NCI-H82 treated with DMSO at 0.1 percent for 48 hours (cell line): ENCODE results near the gene AKIRIN2.
"Not testable (repeated sequence)": the region's sequence is repeated elsewhere in the genome, so short reads cannot be mapped to it uniquely, and the experiment has no call there.

Experiments
- DNase-seq: peaks from one replicate; lab custom pipeline; 2025; ENCODE audit not compliant: unreplicated experiment; lab: John Stamatoyannopoulos, UW

Gene AKIRIN2

DNA sequence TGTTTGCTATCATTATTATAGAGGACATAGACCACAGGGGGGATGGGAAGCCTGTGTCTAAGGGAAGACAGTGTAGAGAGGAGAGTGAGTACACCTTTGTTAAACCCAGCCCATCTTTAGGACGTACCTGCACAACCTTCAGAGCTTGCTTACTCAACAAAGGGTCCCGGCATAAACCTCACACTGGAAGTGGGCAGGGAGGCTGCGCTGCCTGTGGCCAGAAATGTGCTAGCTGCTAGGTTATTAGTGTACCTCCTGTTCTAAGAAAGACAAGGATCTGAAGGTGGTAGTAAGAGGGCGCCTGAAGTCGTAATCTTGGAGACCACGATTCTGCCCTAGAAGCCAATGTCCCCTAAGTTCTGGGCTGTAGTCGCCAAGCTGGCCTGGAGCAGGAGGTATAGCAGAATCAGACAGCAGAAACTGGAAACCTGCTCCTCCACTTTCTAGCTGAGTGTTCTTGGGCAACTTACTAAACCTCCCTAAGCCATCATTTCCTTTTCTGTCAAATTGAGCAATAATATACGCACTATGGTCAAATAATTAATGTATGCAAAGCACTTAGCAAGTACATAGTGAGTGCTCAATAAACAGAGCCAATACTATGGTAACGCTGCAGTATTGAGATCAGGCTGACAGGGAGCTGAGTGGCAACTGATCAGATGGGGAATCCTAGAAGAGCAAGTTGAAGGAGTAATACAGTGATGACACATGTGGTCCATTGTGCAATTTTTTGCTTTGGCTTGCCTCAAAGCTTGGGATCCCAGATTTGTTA lies 16.8 kb upstream of the AKIRIN2 start:
- DNase-seq = no peak

DNA sequence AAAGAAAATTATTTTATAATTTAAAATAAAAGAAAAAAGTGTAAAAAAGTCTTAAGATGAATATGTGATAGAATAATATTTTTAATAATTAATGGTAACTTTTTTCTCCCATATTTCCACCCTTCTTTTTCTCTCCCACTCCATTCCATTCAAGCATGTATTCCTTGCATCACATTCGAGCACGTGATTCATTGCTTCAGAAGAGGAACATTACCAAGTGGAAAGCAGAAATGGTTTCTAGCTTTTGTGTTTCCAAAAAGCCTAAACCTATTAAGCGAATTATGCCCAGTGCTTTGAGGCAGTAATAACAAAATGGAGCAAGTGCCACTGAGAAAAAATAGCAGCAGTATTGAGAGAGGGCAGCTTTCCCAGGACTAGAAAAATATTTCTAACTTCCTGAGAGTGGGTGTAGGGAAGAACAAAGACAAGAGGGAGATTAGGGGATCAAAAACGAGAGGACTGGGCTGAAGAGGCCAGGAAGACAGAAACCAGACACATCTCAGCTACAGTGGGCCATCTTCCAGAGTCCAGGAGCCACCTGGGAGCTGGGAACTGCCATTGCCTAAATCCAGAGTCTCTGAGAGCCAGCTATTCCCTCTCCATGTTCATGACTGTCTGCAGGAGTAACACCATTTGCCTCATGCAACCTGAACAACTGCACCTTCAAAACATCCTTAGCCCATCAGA lies 15.0 kb upstream of the AKIRIN2 start:
- no peak for DNase-seq

DNA sequence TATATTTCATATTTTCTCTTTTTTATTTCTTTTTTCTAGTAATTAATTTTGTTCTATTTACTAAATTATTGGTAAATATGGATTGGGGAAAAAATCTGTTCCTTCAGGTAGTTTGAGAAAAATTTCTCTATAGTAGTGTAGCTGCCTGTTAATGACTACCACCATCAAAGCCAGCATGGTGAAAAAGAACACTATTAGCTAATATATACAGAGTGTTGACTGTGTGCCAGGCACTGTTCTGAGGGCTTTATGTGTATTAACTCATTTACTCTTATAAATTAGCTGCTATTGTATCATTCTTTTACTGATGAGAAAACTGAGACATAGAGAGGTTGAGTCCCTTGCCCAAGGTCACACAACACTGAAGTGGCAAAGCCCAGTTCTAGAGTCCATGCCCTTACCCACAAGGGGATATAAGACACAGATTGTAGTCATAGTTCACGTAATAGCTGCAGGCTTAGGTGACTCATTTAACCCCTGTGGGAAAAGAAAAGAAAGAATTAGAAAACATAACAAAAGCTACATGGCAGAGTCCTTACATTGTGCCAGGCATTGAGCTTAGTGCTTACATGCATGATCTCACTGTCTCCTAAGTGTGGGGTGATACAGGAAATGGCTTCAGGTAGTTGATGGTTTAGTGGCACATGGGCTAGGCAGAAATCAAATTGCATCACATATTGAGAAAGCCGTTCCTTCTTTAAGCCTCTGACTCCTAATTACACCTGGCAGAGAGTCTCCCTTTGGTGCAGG lies 12.2 kb upstream of the AKIRIN2 start:
- DNase-seq = no peak

DNA sequence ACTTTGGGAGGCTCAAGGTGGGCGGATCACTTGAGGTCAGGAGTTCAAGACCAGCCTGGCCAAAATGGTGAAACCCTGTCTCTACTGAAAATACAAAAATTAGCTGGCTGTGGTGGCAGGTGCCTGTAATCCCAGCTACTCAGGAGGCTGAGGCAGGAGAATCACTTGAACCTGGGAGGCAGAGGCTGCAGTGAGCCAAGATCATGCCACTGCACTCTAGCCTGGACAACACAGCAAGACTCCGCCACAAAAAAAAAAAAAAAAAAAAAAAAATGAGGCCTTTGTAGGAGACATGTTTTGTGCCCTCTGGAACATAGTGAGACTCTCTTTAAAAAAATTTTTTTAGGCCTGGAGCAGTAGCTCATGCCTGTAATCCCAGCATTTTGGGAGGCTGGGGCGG lies 10.7 kb upstream of the AKIRIN2 start:
- not testable (repeated sequence) for DNase-seq

DNA sequence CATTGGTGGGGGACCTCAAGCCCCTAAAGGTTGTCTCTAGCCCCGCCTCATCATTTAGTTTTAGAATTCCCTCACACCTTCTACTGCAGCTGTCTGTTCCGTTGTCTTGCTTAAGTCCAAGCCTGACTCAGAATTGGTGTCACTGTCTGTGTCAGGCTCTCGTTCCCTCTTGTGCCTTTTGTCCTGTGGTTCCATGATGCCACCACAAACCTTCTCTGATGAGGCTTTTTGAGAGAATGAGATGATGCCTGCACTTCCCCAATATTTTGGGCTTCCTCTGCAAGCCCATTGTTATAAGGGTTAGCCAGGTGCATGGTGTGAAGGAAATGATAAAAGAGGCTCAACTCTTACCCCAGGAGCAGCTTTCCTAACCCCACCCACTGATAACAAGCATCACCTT lies 8.1 kb upstream of the AKIRIN2 start:
- DNase-seq = no peak

DNA sequence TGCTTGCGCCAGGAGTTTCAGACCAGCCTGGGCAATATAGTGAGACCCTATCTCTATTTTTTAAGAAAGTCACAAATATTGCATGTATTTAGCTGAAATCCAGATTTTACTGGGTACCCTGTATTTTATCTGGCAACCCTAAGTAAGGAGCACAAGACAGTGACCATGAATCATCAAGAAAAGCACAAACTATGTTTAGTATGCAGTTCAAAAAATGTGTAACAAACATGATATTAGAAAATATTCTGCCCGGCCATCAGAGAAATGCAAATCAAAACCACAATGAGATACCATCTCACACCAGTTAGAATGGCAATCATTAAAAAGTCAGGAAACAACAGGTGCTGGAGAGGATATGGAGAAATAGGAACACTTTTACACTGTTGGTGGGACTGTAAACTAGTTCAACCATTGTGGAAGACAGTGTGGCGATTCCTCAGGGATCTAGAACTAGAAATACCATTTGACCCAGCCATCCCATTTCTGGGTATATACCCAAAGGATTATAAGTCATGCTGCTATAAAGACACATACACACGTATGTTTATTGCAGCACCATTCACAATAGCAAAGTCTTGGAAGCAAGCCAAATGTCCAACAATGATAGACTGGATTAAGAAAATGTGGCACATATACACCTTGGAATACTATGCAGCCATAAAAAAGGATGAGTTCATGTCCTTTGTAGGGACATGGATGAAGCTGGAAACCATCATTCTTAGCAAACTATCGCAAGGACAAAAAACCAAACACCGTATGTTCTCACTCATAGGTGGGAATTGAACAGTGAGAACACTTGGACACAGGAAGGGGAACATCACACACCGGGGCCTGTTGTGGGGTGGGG lies 6.8 kb upstream of the AKIRIN2 start:
- not testable (repeated sequence) for DNase-seq

DNA sequence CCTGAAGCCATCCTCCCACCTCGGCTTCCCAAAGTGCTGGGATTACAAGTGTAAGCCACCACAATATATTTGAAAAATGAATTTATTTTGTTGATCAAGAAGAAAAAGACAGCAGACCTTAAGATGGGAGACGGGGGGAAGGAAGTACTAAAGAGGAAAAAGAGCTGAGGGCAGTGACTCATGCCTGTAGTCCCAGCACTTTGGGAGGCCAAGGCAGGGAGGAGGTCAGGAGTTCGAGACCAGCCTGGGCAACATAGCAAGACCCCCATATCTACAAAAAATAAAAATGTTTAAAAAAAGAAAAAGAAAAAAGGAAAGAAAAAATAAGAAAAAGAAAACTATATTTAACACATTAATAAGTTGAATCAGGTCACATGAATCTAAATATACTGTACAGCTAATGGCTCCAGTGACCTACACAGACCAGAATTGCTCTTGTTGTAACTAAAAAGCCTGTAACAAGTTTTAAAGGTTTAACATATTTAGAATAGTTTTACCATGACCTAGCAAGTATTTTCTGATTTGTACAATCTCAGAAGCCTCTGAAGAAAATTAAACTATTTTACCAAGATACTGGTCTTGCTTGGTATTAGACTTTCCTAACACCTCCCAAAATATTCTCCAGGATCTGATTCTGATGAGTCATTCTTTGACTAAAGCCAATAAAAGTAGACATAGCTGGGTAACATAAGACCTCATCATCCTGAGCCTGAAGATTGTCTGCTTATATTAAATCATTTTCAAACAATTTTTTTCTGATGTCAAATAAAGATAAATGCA lies 4.3 kb upstream of the AKIRIN2 start:
- DNase-seq = no peak

DNA sequence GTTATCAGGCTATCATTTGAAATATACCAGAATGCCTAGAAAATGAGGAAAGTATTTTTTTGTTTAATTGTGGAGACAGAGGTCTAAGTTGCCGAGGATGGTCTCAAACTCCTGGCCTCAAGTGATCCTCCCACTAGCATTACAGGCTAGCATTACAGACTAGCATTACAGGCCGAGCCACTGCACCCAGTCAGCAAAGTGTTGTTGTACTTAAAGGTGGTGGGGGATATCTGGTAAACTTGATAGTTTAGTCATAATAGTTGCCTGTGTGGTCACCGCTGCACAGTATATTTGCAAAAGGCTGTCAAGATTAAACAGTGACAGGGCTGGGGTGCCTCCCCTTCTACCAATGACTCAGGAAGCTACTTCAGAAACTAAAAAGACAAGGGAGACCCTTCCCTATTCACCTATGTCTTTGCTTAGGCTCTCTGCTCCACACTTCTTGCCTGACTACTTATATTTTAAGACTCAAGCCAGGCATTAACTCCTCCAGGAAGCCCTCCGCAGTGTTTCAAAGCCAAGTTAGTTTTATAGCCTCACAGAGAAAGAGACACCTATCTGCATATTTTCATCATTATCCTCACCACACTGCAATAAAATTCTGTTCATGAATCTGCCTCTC lies 3.1 kb upstream of the AKIRIN2 start:
- no peak for DNase-seq

DNA sequence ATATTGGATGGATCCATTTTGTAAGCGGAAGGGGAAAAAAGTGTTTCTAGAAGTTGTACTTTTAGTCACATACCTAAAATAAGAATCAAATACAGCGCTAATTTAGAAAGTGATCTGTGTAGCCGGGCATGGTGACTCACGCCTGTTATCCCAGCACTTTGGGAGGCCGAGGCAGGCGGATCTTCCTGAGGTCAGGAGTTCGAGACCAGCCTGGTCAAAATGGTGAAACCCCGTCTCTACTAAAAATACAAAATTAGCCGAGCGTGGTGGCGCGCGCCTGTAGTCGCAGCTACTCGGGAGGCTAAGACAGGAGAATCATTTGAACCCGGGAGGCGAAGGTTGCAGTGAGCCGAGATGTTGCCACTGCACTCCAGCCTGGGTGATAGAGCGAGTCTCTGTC lies 1.0 kb upstream of the AKIRIN2 start:
- DNase-seq = not testable (repeated sequence)

DNA sequence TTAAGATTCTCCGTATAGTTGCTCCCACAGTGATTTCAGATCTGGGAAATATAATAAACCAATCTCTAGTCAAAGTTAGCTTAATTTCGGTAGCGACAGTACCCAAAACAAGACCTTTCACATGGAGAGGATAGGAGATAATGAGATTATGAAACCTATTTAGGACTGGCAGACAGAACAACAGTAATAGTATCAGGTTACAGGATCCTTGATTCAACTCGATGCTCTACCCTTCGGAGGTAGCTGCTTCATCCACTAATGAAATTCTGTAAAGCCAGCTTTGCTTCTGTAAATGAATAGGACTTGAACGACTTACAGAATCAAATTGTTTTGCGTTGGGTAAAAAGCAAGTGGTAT lies 534 bp upstream of the AKIRIN2 start:
- peak; percentile 96 for DNase-seq

DNA sequence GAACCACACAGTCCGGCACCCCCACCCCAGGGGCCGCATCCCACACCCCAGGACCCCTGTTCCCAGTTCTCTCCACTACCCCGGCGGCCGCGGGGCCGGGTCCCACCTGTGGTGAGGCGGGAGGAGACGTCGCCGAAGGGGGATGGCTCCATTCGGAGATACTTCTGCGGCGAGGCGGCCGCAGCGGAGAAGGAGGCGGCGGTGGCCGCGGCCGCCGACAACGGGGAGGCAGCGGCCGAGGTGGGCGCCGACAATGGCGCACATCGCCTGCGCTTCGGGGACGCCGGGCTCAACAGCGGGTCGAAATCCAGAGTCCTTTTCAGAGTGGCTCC lies 723 bp downstream of the AKIRIN2 start:
- DNase-seq = no peak

DNA sequence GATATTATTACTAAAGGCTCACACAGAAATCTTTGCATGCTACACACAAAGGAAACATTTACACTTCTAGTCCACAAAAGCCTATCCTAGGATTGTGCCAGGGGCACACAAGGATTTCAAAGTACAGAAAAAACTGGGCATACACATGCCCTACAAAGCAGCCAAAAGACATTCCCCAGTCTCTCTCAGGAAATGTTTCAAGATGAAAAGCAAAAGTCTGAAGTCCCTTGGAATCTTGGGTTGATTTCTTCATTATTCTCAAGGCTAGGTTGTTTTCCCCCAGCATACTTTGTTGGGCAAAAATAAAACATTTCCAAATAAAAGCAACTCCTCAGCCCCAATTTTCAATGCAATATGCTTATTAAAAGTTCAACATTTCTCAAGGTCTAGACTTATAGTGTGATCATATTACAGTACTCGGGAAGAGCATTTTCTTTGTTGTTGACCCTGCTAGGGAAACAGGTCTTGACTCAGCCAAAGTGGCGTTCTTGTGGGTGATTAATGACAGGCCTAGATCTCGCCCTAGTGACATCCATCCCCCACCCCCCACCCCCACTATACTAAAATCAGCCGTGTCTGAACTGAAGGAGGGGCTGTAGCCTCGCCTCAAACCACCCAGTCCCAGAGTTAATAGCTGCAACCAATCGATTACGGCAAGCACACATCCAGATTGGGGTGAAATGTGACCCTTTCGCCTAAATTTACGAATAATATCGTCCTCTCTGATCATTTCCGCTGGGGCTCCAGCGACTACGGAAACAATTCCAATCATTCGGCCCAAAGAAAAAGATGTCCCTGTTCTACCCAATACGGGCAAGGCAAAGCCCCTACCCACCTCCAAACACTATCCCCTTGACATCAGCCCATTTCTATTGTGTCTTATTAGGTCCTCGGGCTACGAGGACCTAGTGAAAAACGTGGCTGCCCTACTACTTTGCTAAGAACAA lies 1.4 kb downstream of the AKIRIN2 start:
- peak; percentile 53 for DNase-seq

DNA sequence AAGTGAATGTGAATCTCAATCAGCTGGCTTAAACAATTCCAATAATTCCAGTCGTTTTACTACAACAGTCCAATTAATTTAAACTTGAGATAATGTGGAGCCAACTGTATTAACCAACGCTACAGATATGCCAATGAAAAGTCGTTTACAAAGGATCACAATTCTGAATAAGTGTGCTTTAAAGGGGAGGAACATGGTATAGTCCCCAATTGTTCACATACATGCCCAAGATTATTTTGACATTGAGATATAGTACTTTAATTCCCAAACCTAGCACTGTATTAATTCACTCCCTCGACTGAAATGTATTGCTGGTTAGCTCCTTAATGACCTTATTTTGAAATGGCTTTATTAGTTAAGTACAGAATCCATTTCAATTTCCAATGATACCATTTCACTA lies 2.5 kb downstream of the AKIRIN2 start:
- no peak for DNase-seq

DNA sequence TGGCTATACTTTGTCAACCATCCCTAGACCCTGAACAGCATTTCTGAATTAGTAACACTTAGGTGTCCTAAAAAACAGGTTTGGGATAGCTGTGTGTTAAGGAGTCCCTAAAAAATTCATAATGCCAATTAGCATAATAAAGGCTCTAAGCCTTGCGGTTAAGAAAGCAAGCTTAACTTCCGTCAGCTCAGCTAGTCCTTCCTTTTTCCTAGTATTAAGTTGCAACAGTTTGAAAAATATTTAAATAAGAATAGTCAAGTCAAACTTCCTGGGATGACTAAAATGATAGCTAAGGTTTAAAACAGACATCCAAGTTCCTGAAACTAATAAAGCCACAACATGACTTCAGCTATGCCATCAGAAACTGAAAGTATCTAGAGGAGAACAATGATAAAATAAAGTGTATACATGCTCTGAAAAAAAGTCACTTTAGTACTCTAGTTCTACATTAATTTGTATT lies 3.5 kb downstream of the AKIRIN2 start:
- DNase-seq = no peak

DNA sequence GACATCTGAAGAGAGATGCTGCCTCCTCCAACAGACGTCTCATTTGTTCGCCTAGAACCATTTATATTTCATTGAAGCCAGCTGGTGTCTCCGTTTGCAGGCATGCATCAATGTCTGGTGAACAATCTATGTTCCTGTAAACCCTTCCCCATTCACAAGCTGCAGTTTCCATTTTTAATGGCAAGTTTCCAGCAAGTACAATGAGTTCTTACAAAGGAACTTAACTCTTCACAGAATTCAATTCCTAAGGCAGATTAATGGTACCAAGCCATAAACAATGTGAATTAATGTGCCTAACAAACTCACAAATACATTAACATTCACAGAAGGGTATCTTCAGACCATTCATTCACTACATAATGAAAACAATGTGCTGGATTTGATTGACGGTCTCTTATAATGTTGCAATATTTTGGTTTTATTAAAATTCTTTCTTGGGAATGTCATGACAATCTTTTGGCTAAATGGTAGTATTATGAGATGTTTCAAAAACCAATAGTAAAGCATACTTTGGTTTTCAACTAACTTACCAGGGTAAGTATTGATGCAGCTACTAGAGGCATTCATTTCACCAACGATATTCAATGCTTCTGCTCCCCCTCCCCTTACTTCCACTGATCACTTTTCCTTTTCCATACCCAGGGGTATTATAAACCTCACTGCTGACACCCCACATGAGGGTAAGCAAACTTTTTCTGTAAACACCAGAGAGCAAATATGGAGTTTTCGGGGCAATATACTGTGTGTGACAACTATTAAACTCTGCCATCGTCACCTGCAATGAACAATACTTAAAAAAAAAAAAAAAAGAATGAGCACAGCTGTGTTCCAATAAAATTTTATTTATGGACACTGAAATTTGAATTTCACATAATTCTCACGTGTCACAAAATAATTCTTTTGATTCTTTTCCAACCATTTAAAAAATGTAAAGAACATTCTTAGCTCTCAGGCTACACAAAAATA lies 4.2 kb downstream of the AKIRIN2 start:
- no peak for DNase-seq

DNA sequence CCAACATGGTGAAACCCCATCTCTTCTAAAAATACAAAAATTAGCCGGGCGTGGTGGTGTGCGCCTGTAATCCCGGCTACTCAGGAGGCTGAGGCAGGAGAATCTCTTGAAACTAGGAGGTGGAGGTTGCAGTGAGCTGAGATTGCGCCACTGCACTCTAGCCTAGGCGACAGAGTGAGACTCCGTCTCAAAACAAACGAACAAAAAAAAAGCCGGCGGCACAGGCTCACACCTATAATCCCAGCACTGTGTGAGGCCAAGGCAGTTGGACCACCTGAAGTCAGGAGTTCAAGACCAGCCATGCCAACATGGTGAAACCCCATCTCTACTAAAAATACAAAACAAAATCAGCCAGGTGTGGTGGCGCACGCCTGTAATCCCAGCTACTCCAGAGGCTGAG lies 5.2 kb downstream of the AKIRIN2 start:
- DNase-seq = not testable (repeated sequence)

DNA sequence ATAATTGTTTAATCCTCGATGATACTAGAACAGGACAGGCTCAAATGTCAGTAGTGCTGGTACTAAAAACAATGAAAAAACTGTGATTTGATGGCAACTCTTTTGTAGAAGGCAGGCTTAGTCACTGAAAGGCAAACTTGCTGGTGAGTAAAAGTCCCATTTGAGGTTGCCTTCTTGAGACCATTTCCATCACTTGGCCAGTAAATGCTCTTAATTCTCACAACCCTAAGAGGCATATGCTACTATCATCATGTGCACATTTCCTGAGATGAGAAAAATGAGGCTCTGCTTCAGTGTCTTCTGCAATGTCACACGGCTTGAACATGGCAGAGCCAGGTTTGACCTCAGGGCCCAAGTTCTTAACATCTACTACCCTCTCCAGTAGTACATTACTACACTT lies 9.9 kb downstream of the AKIRIN2 start:
- no peak for DNase-seq

DNA sequence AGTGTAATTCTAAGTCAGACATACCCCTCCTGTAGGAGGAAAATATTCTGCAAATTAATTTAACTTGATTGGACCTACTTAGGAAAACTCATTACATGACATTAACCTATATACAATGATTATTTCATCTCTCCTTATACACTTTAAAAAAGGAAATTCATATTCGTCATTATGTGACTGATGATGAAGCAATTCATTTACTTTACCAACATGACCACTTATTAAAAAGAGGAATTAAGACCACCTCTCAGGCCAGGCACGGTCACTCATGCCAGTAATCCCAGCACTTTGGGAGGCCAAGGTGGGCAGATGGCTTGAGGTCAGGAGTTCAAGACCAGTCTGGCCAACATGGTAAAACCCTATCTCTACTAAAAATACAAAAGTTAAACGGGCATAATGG lies 11.6 kb downstream of the AKIRIN2 start:
- DNase-seq = no peak
